GM10847 (cell line): ENCODE measurements around the gene METRN.

Source experiments
- POLR2A ChIP-seq: IDR thresholded peaks from 2 replicates; pipeline ENCODE4 v1.6.1; 2011; ENCODE audit not compliant: insufficient read length; ENCODE audit errors: extremely low read depth

Gene METRN

DNA sequence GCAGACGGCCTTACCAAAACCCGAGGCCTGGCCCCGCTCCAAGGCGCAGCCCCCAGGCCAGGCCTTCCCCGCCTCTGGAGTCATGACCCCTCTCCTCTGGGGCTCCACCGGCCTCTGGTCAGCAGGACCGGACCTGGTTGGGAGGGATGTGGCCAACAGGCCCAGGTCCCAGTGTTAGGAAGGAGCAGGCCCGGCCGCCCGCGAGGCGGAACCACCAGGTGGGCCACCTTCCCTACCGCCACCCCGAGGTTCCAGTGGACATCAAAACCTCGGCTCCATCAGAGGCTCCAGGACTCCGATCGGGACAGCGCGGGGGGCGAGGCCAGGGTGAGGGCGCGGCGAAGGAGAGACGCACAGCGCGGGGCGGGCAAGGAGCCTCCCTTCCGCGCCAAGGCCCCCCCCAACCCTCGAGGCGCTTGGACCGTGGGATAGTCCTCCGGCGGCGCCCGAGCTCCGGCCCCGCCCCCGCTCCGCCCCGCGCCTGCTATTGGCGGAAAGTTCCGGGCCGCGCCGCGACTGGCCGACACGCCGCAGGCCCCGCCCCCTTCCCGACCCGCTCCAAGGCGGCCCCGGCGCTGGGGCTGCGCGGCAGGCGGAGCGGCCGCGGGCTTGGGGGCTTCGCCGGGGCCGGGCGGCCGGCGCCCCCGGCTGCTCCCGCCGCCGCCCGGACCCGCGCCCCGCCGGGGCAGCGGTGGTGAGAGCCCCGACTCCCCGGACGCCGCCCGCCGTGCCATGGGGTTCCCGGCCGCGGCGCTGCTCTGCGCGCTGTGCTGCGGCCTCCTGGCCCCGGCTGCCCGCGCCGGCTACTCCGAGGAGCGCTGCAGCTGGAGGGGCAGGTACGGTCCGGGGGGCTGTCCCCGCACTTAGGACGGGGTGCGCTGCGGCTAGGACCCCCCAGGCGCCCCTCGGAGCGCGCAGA, at the start of gene METRN:
Gene METRN, plus strand, starts transcription at position 561 of the 919 bp plus-strand sequence. Its CDS starts 172 bp downstream, at position 733.
- TF ChIP-seq POLR2A = no peak

DNA sequence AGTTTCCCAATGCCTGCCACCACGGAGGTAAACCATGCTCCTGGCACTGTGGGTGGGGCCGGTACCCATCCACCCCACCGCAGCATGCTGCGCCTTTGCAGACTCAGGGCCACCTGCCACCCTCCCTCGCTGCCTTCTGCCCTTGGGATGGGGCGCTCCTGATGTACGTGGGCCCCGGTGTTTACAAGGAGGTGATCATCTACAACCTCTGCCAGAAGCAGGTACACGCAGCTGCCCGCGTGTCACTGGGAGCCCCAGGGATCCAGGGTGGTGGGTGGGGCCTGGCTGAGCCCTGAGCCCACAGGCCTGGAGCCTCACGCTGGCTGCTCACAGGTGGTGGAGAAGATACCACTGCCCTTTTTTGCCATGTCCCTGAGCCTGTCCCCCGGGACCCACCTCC, 48.3 kb upstream of the METRN start:
- TF ChIP-seq POLR2A = no peak

DNA sequence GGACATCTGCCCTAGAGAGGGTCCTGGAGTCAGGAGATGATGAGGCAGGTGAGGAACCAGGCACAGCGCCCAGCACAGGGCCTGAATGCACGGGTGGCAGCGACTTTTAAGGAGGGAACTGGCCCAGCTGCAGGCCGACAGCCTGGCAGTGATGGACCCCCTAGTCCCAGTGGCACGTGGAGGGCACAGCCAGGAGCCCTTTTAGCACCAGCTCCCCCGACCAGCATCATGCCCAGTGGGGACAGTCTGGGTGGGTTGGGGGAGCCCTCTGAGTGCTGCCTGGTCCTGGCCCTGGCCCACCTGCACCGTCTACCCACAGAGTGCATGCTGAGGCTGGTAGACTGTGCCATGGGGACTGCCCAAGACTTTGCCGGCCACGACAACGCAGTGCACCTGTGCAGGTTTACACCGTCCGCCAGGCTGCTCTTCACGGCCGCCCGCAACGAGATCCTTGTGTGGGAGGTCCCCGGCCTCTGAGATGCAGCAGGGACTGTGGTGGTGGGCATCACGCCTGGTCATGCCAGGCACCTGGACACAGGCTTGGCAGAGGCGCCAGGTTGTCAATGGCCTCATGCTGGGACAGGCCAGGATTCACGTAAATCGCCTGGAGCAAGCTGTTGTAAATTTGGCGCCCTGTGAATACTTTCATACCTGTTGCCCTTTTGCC, 47.7 kb upstream of the METRN start:
- no peak for TF ChIP-seq POLR2A

DNA sequence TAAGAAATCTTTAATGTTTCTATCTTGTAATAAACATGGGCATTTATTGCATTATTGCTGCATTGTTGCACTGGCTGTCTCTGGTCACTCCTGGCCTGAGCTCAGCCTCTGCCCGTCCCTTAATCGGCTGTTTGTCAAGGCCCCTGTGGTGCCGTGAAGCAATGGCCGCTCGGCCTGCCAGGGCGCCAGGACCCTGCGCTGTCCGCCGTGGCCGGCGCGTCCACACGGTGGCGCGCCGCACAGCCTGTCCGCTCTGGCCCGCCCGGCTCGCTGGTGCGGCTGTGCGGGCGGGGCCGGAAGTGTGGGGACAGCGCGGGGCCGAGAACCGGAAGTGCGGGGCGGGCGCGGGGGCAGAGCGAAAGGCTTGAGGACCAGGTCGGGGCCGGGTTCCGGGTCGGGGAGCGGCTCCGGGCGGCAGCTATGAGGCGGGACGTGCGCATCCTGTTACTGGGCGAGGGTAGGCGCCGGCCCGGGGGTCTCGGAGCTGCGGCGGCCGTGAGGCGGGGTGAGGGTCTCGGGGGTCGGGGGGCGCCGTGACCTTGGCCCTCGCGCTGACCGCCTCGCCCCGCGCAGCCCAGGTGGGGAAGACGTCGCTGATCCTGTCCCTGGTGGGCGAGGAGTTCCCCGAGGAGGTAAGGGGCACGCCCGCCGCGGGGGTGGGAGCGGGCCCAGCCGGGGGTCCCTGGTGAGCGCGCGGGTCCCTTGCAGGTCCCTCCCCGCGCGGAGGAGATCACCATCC, 47.0 kb upstream of the METRN start, which contains the start of gene RHOT2:
Gene RHOT2, plus strand, starts transcription at position 353 of the 739 bp plus-strand sequence. Its CDS starts 68 bp downstream, at position 421.
- TF ChIP-seq POLR2A = peak; percentile 91

DNA sequence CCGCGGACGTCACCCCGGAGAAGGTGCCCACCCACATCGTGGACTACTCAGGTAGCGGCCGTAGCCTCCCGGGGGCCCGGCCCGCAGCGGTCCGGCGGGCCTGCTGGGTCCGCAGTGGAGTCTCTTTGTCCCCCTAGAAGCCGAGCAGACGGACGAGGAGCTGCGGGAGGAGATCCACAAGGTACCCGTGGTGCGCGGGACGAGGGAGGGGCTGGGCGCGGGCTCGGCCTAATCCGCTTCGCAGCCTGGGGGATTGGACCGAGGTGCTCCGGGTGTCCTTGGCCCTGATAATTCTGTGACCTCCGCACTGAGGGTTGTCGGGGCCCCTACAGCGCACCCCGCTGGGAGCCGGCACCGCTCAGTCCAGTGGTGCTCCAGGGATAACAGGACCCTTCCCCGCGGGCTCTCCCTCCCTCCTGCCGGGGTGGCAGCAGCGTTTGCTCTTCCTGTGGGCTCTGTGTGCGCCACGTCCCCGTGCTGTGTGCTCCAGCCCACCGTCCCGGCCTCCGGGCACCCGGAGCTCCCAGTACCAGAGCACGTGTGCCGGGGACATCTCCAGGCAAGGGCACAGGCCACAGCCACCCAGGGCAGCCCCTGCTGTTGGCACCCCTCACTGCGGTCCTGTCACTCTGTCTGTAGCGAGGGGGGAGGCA, 46.3 kb upstream of the METRN start:
- TF ChIP-seq POLR2A = no peak

DNA sequence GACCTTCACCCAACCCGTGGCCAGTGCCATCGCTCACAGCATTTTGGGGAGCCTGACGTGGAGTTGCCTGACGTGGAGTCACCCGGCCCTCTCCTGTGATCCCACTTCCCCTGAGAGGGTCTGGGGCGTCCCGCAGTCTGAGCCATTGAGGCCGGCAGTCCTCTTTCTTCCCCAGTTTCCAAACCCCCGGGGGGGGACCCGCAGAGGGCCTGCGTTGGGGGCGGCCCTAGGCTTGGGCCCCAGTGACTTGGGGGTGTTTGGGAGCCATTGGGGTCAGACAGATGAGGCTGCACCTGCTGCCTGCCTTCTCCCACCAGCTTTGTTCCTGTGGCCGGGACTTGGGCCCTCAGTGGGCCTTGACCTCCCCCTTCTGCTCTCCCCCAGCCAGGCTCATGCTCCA, 45.3 kb upstream of the METRN start:
- no peak for TF ChIP-seq POLR2A

DNA sequence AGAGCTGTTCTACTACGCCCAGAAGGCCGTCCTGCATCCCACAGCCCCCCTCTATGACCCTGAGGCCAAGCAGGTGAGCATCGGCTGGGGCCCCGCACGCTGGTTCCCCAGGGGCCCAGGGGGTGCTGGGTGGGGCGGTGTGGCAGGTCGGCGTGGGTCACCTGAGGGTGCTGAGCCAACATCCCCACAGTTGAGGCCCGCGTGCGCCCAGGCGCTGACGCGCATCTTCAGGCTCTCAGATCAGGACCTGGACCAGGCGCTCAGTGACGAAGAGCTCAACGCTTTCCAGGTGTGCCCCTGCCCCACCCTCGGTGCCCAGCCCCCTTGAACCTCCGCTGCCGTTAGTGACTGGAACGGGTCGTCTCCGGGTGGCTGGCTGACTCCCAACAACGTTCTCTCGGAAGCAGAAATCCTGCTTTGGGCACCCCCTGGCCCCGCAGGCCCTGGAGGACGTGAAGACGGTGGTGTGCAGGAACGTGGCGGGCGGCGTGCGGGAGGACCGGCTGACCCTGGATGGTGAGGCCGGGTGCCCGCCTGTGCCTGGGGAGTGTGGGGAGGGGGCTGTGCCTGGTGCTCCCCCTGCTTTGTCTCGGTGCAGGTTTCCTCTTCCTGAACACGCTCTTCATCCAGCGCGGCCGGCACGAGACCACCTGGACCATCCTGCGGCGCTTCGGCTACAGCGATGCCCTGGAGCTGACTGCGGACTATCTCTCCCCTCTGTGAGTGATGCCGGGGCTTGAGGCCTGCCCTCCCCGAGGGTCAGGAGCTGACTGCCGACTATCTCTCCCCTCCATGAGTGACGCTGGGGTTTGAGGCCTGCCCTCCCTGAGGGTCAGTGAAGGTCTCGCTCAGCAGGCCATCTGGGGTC, 44.2 kb upstream of the METRN start:
- no peak for TF ChIP-seq POLR2A

DNA sequence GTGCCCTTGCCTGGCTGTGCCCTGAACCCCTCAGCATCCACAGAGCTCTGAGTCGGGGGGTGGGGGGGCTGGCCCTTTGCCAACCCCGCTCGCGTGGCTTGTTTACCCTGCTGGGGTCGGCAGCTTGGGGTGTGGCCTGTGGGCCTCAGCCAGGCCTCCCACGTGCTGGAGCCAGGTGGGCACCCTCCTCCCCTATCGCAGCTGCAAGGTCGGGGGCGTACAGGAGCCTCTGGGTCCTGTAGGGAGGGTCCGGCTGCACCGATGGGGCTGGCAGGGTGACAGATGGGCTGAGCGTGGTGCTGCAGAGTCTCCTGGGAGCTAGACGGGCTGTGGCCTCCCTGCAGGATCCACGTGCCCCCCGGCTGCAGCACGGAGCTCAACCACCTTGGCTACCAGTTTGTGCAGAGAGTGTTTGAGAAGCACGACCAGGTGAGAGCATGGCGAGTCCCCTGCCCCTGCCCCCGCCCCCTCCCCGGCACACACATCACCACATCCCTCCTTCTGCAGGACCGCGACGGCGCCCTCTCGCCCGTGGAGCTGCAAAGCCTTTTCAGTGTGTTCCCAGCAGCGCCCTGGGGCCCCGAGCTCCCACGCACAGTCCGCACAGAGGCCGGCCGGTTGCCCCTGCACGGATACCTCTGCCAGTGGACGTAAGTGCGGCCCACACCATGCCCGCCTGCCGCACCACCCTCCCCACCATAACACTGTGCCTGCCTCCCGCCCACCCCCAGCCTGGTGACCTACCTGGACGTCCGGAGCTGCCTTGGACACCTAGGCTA, 43.4 kb upstream of the METRN start:
- no peak for TF ChIP-seq POLR2A

DNA sequence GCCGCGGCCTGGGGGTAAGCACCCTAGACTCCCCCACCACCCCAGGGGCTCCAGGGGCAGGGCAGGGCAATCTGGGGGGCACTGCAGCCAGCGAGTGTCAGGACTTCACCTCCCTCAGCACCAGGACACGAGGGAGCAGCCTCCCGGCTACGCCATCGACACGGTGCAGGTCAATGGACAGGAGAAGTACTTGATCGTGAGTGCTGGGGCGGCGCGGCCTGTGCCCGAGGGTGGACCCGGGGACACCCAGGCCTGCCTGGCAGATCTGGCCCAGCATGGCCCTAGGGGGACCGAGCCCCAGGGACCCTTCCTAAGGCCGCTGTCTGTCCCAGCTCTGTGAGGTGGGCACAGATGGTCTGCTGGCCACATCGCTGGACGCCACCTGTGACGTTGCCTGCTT, 42.5 kb upstream of the METRN start:
- TF ChIP-seq POLR2A = no peak

DNA sequence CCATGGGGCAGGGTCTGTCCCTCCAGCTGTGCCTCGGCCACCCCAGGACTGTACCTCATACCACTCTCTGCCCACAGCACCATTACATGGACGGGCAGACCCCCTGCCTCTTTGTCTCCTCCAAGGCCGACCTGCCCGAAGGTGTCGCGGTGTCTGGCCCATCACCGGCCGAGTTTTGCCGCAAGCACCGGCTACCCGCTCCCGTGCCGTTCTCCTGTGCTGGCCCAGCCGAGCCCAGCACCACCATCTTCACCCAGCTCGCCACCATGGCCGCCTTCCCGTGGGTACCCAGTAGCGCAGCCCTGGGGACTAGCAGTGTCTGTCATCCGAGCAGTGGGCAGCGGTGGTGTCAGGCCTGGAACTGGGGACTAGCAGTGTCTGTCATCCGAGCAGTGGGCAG, 42.1 kb upstream of the METRN start:
- TF ChIP-seq POLR2A = no peak

DNA sequence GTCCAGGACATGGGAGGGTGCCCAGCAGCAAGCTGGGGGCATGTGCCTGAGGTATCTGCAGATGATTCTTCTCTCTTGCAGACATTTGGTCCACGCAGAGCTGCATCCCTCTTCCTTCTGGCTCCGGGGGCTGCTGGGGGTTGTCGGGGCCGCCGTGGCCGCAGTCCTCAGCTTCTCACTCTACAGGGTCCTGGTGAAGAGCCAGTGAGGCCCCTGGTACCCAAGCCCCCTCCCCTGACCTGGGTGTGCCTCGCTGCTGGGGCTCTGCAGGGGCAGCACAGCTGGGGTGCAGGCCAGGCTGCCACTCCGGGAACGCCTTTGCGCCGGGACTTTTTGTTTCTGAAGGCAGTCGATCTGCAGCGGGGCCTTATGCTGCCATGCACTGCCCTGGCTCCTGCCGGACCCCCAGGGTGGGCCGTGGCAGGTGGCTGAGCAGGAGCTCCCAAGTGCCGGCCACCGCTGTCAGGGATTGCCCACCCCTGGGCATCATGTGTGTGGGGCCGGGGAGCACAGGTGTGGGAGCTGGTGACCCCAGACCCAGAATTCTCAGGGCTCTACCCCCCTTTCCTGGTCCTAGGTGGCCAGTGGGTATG, 41.4 kb upstream of the METRN start:
- no peak for TF ChIP-seq POLR2A

DNA sequence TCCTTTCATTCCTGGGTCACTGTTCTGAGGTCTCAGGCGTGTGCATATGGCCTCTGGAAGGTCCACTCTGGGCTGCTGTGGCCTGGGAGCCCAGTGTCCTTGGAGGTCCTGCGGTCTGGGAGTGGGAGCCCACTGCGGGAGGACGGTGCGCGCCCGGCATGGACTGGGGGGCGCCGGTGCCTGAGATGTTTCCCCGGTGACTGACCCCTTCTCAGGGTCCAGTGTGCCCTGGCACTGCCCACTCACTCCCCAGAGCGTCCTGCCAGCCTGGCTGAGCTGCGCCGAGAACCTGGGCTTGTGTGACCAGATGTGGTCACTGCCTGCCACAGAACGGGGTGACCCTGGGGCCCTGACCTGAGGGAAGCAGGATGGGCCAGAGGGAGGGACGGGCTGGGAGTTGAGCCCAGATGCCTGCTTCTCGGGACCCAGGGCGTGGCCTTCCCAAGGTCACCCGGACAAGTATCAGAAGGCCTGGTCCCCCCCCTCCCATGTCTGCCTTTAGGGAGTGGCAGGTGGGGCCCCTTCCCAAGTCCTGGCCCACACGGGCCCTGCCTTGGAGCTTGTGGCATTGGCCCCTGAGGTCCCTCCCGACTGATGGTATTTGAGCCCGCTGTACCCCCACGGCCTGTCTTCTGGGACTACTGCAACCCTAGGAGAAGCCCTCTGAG, 40.6 kb upstream of the METRN start:
- no peak for TF ChIP-seq POLR2A
